GM23248 (cell line): ENCODE results near the gene ARHGAP24.

ENCODE experiments used
- EZH2 ChIP-seq: fragments of 200-600 bp; sonication (generic); IDR thresholded peaks from 2 replicates; pipeline ENCODE4 v1.6.1; 2018; ENCODE audit warnings: antibody characterized with exemption, mild to moderate bottlenecking; ENCODE audit not compliant: insufficient read depth, poor library complexity, severe bottlenecking
- EZH2phosphoT487 ChIP-seq: fragments of 200-600 bp; sonication (generic); IDR thresholded peaks from 2 replicates; pipeline ENCODE4 v1.6.1; 2018; ENCODE audit warnings: antibody characterized with exemption, moderate library complexity, mild to moderate bottlenecking, low read depth; ENCODE audit not compliant: insufficient read depth

- TF ChIP-seq EZH2 (no peak), EZH2phosphoT487 (no peak)
Observed at GRCh38 chr4:85482010-85482738, 7.2 kb downstream of the ARHGAP24 start.
